Activated CD4-positive, CD25-positive, alpha-beta regulatory T cell (primary cell): ENCODE data around the gene ARL17A.
"Not testable (repeated sequence)": the region's sequence is repeated elsewhere in the genome, so short reads cannot be mapped to it uniquely, and the experiment has no call there.

ENCODE experiments used
- DNase-seq, 4 experiments: peaks; one replicate each; lab custom pipeline; 2025; lab: John Stamatoyannopoulos, UW

The ARL17A gene

GRCh38 chr17:46579083-46580075 is at the start of gene ARL17A:
Gene ARL17A (minus strand): TSS chr17:46579691. CDS start chr17:46576322, 3,369 bp downstream.
- not testable (repeated sequence) for DNase-seq

- DNase-seq = not testable (repeated sequence)
Measured at GRCh38 chr17:46628753-46629436, 49.4 kb upstream of the ARL17A start.

- DNase-seq = not testable (repeated sequence)
Measured at GRCh38 chr17:46627452-46627851, 48.0 kb upstream of the ARL17A start.

GRCh38 chr17:46624726-46625125 is 45.2 kb upstream of the ARL17A start:
- DNase-seq = not testable (repeated sequence)

GRCh38 chr17:46623790-46624189 is 44.3 kb upstream of the ARL17A start:
- DNase-seq = not testable (repeated sequence)

- not testable (repeated sequence) for DNase-seq
Measured at GRCh38 chr17:46618975-46619374, 39.5 kb upstream of the ARL17A start.

GRCh38 chr17:46617121-46617520 is 37.6 kb upstream of the ARL17A start:
- not testable (repeated sequence) for DNase-seq

- not testable (repeated sequence) for DNase-seq
Measured at GRCh38 chr17:46613876-46614275, 34.4 kb upstream of the ARL17A start.

GRCh38 chr17:46611304-46611703 is 31.8 kb upstream of the ARL17A start:
- not testable (repeated sequence) for DNase-seq

- DNase-seq = not testable (repeated sequence)
Measured at GRCh38 chr17:46603125-46603524, 23.6 kb upstream of the ARL17A start.

GRCh38 chr17:46600767-46601166 is 21.3 kb upstream of the ARL17A start:
- not testable (repeated sequence) for DNase-seq

- DNase-seq = not testable (repeated sequence)
Measured at GRCh38 chr17:46598344-46598931, 18.9 kb upstream of the ARL17A start.

- not testable (repeated sequence) for DNase-seq
Measured at GRCh38 chr17:46591332-46591731, 11.8 kb upstream of the ARL17A start.

- DNase-seq = not testable (repeated sequence)
Measured at GRCh38 chr17:46590157-46591146, 11.0 kb upstream of the ARL17A start, which contains the start of gene NSF. Gene NSF (plus strand): TSS chr17:46590669. CDS start chr17:46590776, 107 bp downstream.

- not testable (repeated sequence) for DNase-seq
Measured at GRCh38 chr17:46585444-46585843, 6.0 kb upstream of the ARL17A start.

- DNase-seq = not testable (repeated sequence)
Measured at GRCh38 chr17:46580082-46580481, 591 bp upstream of the ARL17A start.

- not testable (repeated sequence) for DNase-seq
Measured at GRCh38 chr17:46571796-46572195, 7.7 kb downstream of the ARL17A start.

GRCh38 chr17:46566980-46567379 is 12.5 kb downstream of the ARL17A start:
- not testable (repeated sequence) for DNase-seq

- not testable (repeated sequence) for DNase-seq
Measured at GRCh38 chr17:46566284-46566683, 13.2 kb downstream of the ARL17A start.

GRCh38 chr17:46560048-46560447 is 19.4 kb downstream of the ARL17A start:
- not testable (repeated sequence) for DNase-seq

- not testable (repeated sequence) for DNase-seq
Measured at GRCh38 chr17:46559155-46559554, 20.3 kb downstream of the ARL17A start.
